Measurements from ENCODE around the gene TRIM71.
"Not testable (repeated sequence)": the region's sequence is repeated elsewhere in the genome, so short reads cannot be mapped to it uniquely, and the experiment has no call there.

Gene TRIM71

GRCh38 chr3:32934150-32934742, 116.4 kb downstream of the TRIM71 start:
- no peak for DNase-seq (ENCODE audit: low read depth in 2 of 2)

DNA sequence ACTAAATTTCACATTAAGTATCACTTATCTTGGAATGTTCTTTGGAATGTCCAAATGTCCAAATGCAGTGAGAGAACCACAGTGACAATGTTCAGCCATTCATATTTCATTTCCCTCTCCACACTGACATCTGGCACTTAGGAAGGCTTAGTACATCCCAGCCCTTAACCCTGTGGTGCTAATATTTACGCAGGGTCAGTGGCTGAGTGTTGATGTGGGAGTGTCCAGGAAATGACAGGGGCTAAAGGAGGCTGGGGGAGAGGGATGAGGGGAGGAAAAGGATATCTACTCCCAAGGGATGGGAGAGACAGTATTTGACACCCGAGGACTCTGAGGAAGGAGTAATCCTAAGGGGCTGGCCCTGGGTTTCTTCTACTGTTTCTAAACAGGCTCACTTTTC, 119.5 kb downstream of the TRIM71 start:
- DNase-seq (ENCODE audit: low read depth in 2 of 2): no peak

- not testable (repeated sequence) for DNase-seq (ENCODE audit: low read depth in 2 of 2)
Measured at GRCh38 chr3:32939531-32940284, 121.9 kb downstream of the TRIM71 start.

GRCh38 chr3:32940726-32941125, 122.9 kb downstream of the TRIM71 start:
- DNase-seq (ENCODE audit: low read depth in 2 of 2): no peak

DNA sequence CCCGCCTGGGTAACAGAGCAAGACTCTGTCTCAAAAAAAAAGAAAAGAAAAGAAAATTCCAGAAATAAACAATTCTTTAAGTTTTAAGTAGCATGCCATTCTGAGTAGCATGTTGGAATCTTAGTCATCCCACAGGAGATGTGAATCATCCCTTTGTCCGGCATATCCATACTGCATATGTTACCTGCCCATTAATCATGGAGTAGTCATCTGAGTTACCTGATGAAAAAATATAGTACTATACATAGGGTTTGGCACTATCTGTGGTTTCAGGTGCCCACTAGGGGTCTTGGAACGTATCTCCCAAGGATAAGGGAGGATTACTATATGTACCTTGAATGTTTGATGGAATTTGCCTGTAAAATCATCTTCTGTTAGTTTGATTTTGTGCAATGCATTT, 127.3 kb downstream of the TRIM71 start:
- no peak for DNase-seq (ENCODE audit: low read depth in 2 of 2)

DNA sequence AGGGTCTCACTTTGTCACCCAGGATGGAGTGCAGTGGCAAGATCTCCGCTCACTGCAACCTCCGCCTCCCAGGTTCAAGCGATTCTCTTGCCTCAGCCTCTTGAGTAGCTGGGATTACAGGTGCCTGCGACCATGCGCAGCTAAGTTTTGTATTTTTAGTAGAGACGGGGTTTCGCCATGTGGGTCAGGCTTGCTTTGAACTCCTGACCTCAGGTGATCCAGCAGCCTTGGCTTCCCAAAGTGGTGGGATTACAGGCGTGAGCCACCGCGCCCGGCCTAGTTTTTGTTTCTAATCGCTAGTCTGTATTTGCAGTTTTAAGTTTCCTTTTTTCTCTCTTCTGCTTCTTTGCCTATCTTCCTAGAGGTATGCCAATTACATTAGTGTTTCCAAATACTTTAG, 127.8 kb downstream of the TRIM71 start:
- DNase-seq (ENCODE audit: low read depth in 2 of 2): not testable (repeated sequence)

GRCh38 chr3:32946973-32947788, 129.4 kb downstream of the TRIM71 start:
- DNase-seq (ENCODE audit: low read depth in 2 of 2): no peak
